Astrocyte of the cerebellum (primary cell): ENCODE results near the gene PRSS50.

ENCODE experiments used
- DNase-seq: peaks from one replicate; pipeline ENCODE4 v3.0.0-alpha.2; 2011; ENCODE audit warnings: low read depth
- H3K4me3 ChIP-seq: 2 replicates; pipeline ENCODE4 v1.5.1; 2011; ENCODE audit warnings: mild to moderate bottlenecking, low read depth, low read length, moderate library complexity
- CTCF ChIP-seq: IDR thresholded peaks from 2 replicates; pipeline ENCODE4 v1.5.1; 2012; ENCODE audit warnings: low read length, low read depth, moderate library complexity, mild to moderate bottlenecking; ENCODE audit errors: missing control alignments
- in situ Hi-C: cut with HindIII; loops from 2 replicates; pipeline ENCODE4 v1.10.0; 2017; ENCODE audit warnings: low sequenced_read_pairs

Gene PRSS50

GRCh38 chr3:46680298-46680826 lies 37.3 kb downstream of the PRSS50 start:
- in situ Hi-C loops: loop anchor here (25.0 kb wide), 1 partner anchor 107 kb away; no protein-coding TSS in a partner anchor

GRCh38 chr3:46679681-46680080 lies 38.0 kb downstream of the PRSS50 start:
- no peak for DNase-seq
- H3K4me3 ChIP-seq: no peak overlapping the region
- in situ Hi-C loops: loop anchor here (25.0 kb wide), 1 partner anchor 108 kb away; no protein-coding TSS in a partner anchor
- no peak for TF ChIP-seq CTCF

More at GRCh38 chr3:46680298-46680826, 37.3 kb downstream of the PRSS50 start:
- no peak for DNase-seq
- TF ChIP-seq CTCF: no peak
- no peak overlapping the region for H3K4me3 ChIP-seq

GRCh38 chr3:46678280-46678679 lies 39.4 kb downstream of the PRSS50 start:
- no peak for TF ChIP-seq CTCF

GRCh38 chr3:46677411-46677726 lies 40.3 kb downstream of the PRSS50 start:
- DNase-seq: no peak
- no peak for TF ChIP-seq CTCF
- H3K4me3 ChIP-seq: no peak overlapping the region
- in situ Hi-C loops: loop anchor here (25.0 kb wide), 1 partner anchor 110 kb away; no protein-coding TSS in a partner anchor

More at GRCh38 chr3:46678280-46678679, 39.4 kb downstream of the PRSS50 start:
- no peak overlapping the region for H3K4me3 ChIP-seq
- in situ Hi-C loops: loop anchor here (25.0 kb wide), 1 partner anchor 109 kb away; no protein-coding TSS in a partner anchor
- no peak for DNase-seq

GRCh38 chr3:46676601-46677410 lies 40.9 kb downstream of the PRSS50 start:
- DNase-seq: no peak
- no peak for TF ChIP-seq CTCF
- no peak overlapping the region for H3K4me3 ChIP-seq
- in situ Hi-C loops: loop anchor here (25.0 kb wide), 1 partner anchor 110 kb away; no protein-coding TSS in a partner anchor

GRCh38 chr3:46675843-46676567 lies 41.7 kb downstream of the PRSS50 start:
- in situ Hi-C loops: loop anchor here (25.0 kb wide), 1 partner anchor 111 kb away; no protein-coding TSS in a partner anchor
- TF ChIP-seq CTCF: no peak
- no peak overlapping the region for H3K4me3 ChIP-seq
- no peak for DNase-seq
